CD4-positive, CD25-positive, alpha-beta regulatory T cell (primary cell): ENCODE measurements around the gene SMURF2. TPM values are rescaled to one million over a fixed set of nuclear protein-coding genes. Genes with fewer than 3 reads are reported as not detected.
A peak's percentile ranks its signal among the peaks of the same experiment; 100 is the strongest.

Experiments used
- ATAC-seq, 2 donors: fragments of 150-1000 bp; cut with Tn5 transposase; one replicate each; pipeline ENCODE4 v1.10.0; 2021; ENCODE audit warnings: low read depth in 2 of 2, moderate number of reproducible peaks in 2 of 2, moderate library complexity in 1 of 2
- DNase-seq, 3 donors: peaks; one replicate each; pipeline versions ENCODE4 v3.0.0 to v3.0.0-alpha.2; 2012 to 2022; ENCODE audit warnings: mixed read lengths in 1 of 3
- H3K27ac ChIP-seq: one replicate; pipeline ENCODE4 v1.7.0; 2013; ENCODE audit warnings: mild to moderate bottlenecking, low read length; ENCODE audit not compliant: insufficient read depth, poor library complexity, severe bottlenecking
- H3K27me3 ChIP-seq: one replicate; pipeline ENCODE4 v1.7.0; 2013; ENCODE audit warnings: low read length; ENCODE audit not compliant: control insufficient read depth, insufficient read depth
- H3K36me3 ChIP-seq: one replicate; pipeline ENCODE4 v1.7.0; 2013; ENCODE audit warnings: mild to moderate bottlenecking, low read length, moderate library complexity; ENCODE audit not compliant: control insufficient read depth, insufficient read depth
- H3K4me1 ChIP-seq: 2 replicates; pipeline ENCODE4 v1.7.0; 2013; ENCODE audit warnings: mild to moderate bottlenecking, low read length; ENCODE audit not compliant: insufficient read depth, control insufficient read depth, poor library complexity, severe bottlenecking
- H3K4me3 ChIP-seq: one replicate; pipeline ENCODE4 v1.7.0; 2013; ENCODE audit warnings: low read depth, mild to moderate bottlenecking, low read length, moderate library complexity
- H3K9me3 ChIP-seq, 2 experiments: 1 replicate in 1 of 2; 2 replicates in 1 of 2; pipeline ENCODE4 v1.7.0; 2013; ENCODE audit warnings: low read length in 2 of 2, mild to moderate bottlenecking in 1 of 2, moderate library complexity in 1 of 2; ENCODE audit not compliant: control insufficient read depth in 2 of 2
- H3K27ac Mint-ChIP-seq, 3 donors: one replicate each; pipeline ENCODE4 v1.8.0; 2020 to 2022; ENCODE audit warnings: mild to moderate bottlenecking in 3 of 3, mixed read lengths in 3 of 3, moderate library complexity in 2 of 3
- H3K27me3 Mint-ChIP-seq: one replicate; pipeline ENCODE4 v1.8.0; 2022; ENCODE audit warnings: mild to moderate bottlenecking, mixed read lengths
- H3K36me3 Mint-ChIP-seq: one replicate; pipeline ENCODE4 v1.8.0; 2020; ENCODE audit warnings: mixed read lengths
- H3K4me1 Mint-ChIP-seq, 4 donors: one replicate each; pipeline ENCODE4 v1.8.0; 2020 to 2022; ENCODE audit warnings: mixed read lengths in 4 of 4, mild to moderate bottlenecking in 1 of 4
- H3K4me3 Mint-ChIP-seq, 4 donors: one replicate each; pipeline ENCODE4 v1.8.0; 2020 to 2022; ENCODE audit warnings: mild to moderate bottlenecking in 4 of 4, mixed read lengths in 4 of 4, moderate library complexity in 3 of 4
- H3K9me3 Mint-ChIP-seq, 7 donors: one replicate each; pipeline ENCODE4 v1.8.0; 2020 to 2022; ENCODE audit warnings: mixed read lengths in 7 of 7, mild to moderate bottlenecking in 3 of 7, moderate library complexity in 2 of 7
- polyA plus RNA-seq, 4 donors: library from polyadenylated mRNA; unstranded; fragments of 300-500 nt; fragmentation: Illumina TruSeq; gene quantifications; one replicate each; pipeline ENCODE4 v1.2.3, GENCODE V29; 2021
- total RNA-seq: library from RNA; stranded (reverse); gene quantifications from one replicate; pipeline ENCODE4 v1.2.3, GENCODE V29; 2022

Gene SMURF2
- total RNA-seq: 18.7 TPM
- polyA plus RNA-seq: 1 to 10 TPM; 4.0 to 4.9 (median 4.4) TPM

DNA sequence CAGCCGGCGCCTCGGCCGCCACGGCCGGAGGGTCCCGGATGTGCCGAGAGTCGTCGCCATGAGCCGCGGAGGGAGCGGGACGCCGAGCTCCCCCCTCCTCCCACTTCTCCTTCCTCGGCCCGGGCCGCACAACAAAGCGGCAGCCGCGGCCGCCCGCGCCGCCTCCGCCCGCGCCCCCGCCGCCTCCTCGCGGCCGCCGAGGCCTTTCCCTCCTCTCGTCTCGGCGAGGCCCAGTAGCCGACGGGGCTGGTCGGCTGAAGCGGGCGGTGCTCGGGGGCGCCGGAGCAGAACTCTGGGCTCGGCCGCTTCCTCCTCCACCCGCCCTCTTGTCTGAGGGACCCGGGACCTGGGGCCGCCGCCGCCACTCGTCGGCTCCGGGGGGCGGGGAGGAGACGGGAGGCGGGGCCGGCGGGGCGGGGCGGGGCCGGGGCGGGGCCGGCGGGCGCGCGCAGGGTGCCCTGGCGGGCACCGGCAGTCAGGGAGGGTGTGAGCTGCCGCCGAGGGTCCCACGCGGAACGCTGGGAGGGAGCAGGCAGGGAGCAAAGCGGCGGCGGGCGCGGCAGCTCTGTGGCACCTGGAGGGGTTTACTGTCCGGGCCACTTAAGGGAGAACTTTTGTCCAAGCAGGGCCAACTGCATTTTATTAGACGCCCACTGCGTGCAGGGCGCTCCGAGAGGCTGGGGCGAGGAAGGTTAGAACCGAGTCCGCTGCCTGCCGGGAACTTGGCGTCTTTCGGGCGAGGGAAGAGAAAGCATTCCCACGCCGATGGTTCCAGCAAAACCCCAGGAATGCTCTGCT is at the start of gene SMURF2:
SMURF2 (minus strand) TSS at position 332 of the 798 bp plus-strand sequence. CDS start 427 bp downstream, outside the sequence.
- no peaks in the 10 kb centered on the region for H3K36me3 ChIP-seq
- Mint-ChIP-seq H3K27ac (peak within 1 kb of the TSS; percentile 90 to 94 (median 94)), H3K36me3 (peaks cover under 1% of the 10 kb centered on the region), H3K4me3 (peak within 1 kb of the TSS; percentile 95 to 97 (median 97)), H3K9me3 (no peaks in the 10 kb centered on the region), H3K27me3 (peaks cover 9% of the 10 kb centered on the region), H3K4me1 (peaks cover 21 to 45% (median 33%) of the 10 kb centered on the region in 4 donors)
- H3K27me3 ChIP-seq: no peaks in the 10 kb centered on the region
- peak within 1 kb of the TSS; percentile 76 for H3K4me3 ChIP-seq
- H3K9me3 ChIP-seq: no peaks in the 10 kb centered on the region
- DNase-seq (peak; percentile 74 to 82 (median 78)), ATAC-seq (peak; percentile 85 to 90)
- peak within 1 kb of the TSS; percentile 51 for H3K27ac ChIP-seq
- peaks cover 18% of the 10 kb centered on the region for H3K4me1 ChIP-seq

GRCh38 chr17:64709481-64709880 is 47.4 kb upstream of the SMURF2 start:
- peak overlapping the region; percentile 47 for H3K27ac ChIP-seq
- peak overlapping the region; percentile 38 for H3K4me3 ChIP-seq

DNA sequence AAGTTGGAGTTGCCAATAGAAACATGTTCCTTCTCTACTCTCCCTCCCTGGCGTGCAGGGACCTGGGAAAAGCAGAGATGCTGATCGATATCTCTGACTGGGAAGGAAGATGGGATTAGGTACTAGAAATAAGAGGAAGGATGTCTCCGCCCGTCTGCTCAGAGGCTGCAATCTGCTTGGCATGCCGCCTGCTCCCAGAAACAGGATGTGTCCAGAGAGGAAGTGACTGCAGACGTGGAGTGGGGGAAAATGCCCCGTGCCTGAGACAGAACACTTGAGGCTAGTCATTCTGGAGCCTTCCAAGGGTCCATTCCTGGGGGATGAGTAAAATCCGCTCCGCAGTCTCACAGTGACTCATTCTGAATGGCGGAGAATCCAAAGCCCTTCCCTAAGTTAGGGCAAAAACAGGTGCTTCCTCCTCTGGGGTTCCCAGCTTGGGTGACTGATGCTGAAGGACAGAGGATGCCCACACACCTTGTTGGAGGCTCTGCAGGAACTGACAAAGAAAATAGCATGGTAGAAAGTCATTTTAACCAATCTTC is 45.0 kb upstream of the SMURF2 start:
- no peak overlapping the region for H3K4me3 ChIP-seq
- H3K27me3 ChIP-seq: no peaks in the 10 kb centered on the region
- no peak for DNase-seq
- H3K27me3 Mint-ChIP-seq: peaks cover 4% of the 10 kb centered on the region
- no peak overlapping the region for H3K27ac ChIP-seq
- peaks cover 19% of the 10 kb centered on the region for H3K4me1 ChIP-seq
- no peak for ATAC-seq
- no peaks in the 10 kb centered on the region for H3K36me3 Mint-ChIP-seq
- H3K4me3 Mint-ChIP-seq: peak overlapping the region in 1 of 4 donors; percentile 16
- H3K9me3 Mint-ChIP-seq: peaks cover 0 to 2% (median 0%) of the 10 kb centered on the region in 7 donors
- H3K4me1 Mint-ChIP-seq: peaks cover 11 to 52% (median 29%) of the 10 kb centered on the region in 4 donors
- no peaks in the 10 kb centered on the region for H3K9me3 ChIP-seq
- no peaks in the 10 kb centered on the region for H3K36me3 ChIP-seq
- no peak overlapping the region for H3K27ac Mint-ChIP-seq

More at GRCh38 chr17:64709481-64709880, 47.4 kb upstream of the SMURF2 start:
- Histone ChIP-seq H3K9me3 (no peaks in the 10 kb centered on the region), H3K27me3 (no peaks in the 10 kb centered on the region), H3K36me3 (no peaks in the 10 kb centered on the region), H3K4me1 (peaks cover 37% of the 10 kb centered on the region)
- H3K4me1 Mint-ChIP-seq: peaks cover 18 to 75% (median 43%) of the 10 kb centered on the region in 4 donors
- peaks cover 0 to 2% (median 0%) of the 10 kb centered on the region in 7 donors for H3K9me3 Mint-ChIP-seq
- DNase-seq: no peak
- peak overlapping the region in 2 of 4 donors; percentile 43 to 78 for H3K4me3 Mint-ChIP-seq
- ATAC-seq: no peak
- H3K36me3 Mint-ChIP-seq: no peaks in the 10 kb centered on the region
- peak overlapping the region in 2 of 3 donors; percentile 76 to 90 for H3K27ac Mint-ChIP-seq
- H3K27me3 Mint-ChIP-seq: peaks cover 4% of the 10 kb centered on the region

DNA sequence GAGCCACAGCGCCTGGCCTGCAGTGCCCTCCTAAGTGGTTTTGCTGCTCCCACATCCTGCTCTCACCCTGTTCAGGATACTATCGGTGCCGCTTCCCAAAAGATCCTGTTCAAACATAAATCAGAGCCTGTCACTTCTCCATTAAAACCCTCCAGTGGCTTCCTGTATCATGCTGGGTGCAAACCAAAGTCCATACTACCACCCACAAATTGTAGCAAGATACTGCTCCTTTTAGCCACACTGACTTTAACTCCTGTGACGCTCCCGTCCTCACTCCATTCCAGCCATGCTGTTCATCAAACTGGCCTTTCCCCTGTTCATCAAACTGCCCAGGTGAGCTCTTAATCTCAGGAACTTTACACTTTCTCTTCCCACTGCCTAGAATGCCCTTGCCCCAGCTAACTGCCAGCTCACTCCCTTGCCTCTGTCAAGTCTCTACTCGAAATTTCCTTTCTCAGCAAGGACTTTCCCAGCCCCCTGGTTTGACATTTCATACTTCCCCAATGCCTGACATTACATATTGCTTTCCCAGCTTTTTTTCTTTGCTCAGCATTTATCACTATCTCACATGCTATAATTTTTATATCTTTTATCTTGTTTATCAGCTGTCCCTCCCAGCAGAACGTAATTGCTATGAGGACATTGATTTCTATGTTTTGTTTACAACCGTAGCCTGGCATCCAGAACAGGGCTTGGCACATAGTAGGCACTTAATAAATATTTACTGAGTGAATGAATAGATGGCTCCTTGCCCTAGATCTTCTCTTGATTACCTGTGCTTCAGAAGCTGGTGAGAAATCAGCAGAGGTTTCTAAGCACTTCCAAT is 44.3 kb upstream of the SMURF2 start:
- ATAC-seq (no peak), DNase-seq (no peak)
- no peaks in the 10 kb centered on the region for H3K27me3 ChIP-seq
- no peak overlapping the region for H3K27ac ChIP-seq
- no peak overlapping the region for H3K4me3 Mint-ChIP-seq
- peaks cover 19% of the 10 kb centered on the region for H3K4me1 ChIP-seq
- H3K9me3 ChIP-seq: no peaks in the 10 kb centered on the region
- no peaks in the 10 kb centered on the region for H3K36me3 Mint-ChIP-seq
- peaks cover 0 to 2% (median 0%) of the 10 kb centered on the region in 7 donors for H3K9me3 Mint-ChIP-seq
- H3K4me3 ChIP-seq: no peak overlapping the region
- H3K36me3 ChIP-seq: no peaks in the 10 kb centered on the region
- peaks cover 11 to 46% (median 29%) of the 10 kb centered on the region in 4 donors for H3K4me1 Mint-ChIP-seq
- H3K27ac Mint-ChIP-seq: peak overlapping the region in 2 of 3 donors; percentile 9 to 11
- H3K27me3 Mint-ChIP-seq: peaks cover 4% of the 10 kb centered on the region

- H3K4me1 ChIP-seq: no peaks in the 10 kb centered on the region
- peaks cover 5 to 12% (median 11%) of the 10 kb centered on the region in 4 donors for H3K4me1 Mint-ChIP-seq
- DNase-seq: no peak
- no peaks in the 10 kb centered on the region for H3K27me3 ChIP-seq
- H3K36me3 Mint-ChIP-seq: no peaks in the 10 kb centered on the region
- H3K4me3 Mint-ChIP-seq: no peak overlapping the region
- H3K9me3 Mint-ChIP-seq: peaks cover 0 to 2% (median 0%) of the 10 kb centered on the region in 7 donors
- H3K4me3 ChIP-seq: no peak overlapping the region
- H3K27me3 Mint-ChIP-seq: peaks cover 8% of the 10 kb centered on the region
- H3K9me3 ChIP-seq: no peaks in the 10 kb centered on the region
- H3K36me3 ChIP-seq: no peaks in the 10 kb centered on the region
- no peak for ATAC-seq
- H3K27ac ChIP-seq: no peak overlapping the region
- no peak overlapping the region for H3K27ac Mint-ChIP-seq
Measured at GRCh38 chr17:64702815-64703214, 40.7 kb upstream of the SMURF2 start.

DNA sequence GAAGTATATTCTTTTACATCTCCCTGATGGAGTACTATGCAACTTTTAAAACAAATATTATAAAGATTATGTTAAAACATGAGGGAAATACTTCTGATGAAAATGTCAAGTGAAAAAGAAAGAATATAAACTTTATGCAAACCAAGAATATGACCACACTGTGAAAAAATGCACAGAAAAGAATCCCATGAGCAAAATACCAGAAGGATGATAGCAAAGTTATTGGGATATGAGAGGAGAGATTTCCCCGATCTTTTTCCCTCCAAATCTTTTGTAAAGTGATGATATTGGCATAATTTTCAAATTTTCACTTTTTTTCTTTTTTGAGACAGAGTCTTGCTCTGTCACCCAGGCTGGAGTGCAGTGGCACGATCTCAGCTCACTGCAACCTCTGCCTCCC is 36.6 kb upstream of the SMURF2 start:
- Histone ChIP-seq H3K36me3 (no peaks in the 10 kb centered on the region), H3K9me3 (no peaks in the 10 kb centered on the region)
- ATAC-seq: no peak

GRCh38 chr17:64694207-64694606 is 32.1 kb upstream of the SMURF2 start:
- Histone ChIP-seq H3K27me3 (no peaks in the 10 kb centered on the region), H3K4me3 (no peak overlapping the region), H3K36me3 (no peaks in the 10 kb centered on the region), H3K9me3 (no peaks in the 10 kb centered on the region), H3K4me1 (no peaks in the 10 kb centered on the region), H3K27ac (no peak overlapping the region)
- Mint-ChIP-seq H3K36me3 (no peaks in the 10 kb centered on the region), H3K4me3 (no peak overlapping the region), H3K27ac (no peak overlapping the region), H3K9me3 (no peaks in the 10 kb centered on the region), H3K4me1 (no peaks in the 10 kb centered on the region), H3K27me3 (peaks cover 12% of the 10 kb centered on the region)
- ATAC-seq: no peak
- no peak for DNase-seq

More for the DNA sequence above, 36.6 kb upstream of the SMURF2 start:
- no peaks in the 10 kb centered on the region for H3K36me3 Mint-ChIP-seq
- Histone ChIP-seq H3K4me1 (no peaks in the 10 kb centered on the region), H3K27me3 (no peaks in the 10 kb centered on the region), H3K27ac (no peak overlapping the region), H3K4me3 (no peak overlapping the region)
- DNase-seq: no peak
- no peaks in the 10 kb centered on the region for H3K4me1 Mint-ChIP-seq
- H3K9me3 Mint-ChIP-seq: no peaks in the 10 kb centered on the region
- peaks cover 13% of the 10 kb centered on the region for H3K27me3 Mint-ChIP-seq
- no peak overlapping the region for H3K27ac Mint-ChIP-seq
- H3K4me3 Mint-ChIP-seq: no peak overlapping the region
